ENCODE measurements around the gene ANKRD11. TPM values are rescaled to one million over a fixed set of nuclear protein-coding genes. Genes with fewer than 3 reads are reported as not detected.

Gene ANKRD11
- total and polyA plus RNA-seq, 2 donors (not counting 3 experiments of a cell fraction or from before 2014, with no cell fraction given): 55.8 to 191 TPM

DNA sequence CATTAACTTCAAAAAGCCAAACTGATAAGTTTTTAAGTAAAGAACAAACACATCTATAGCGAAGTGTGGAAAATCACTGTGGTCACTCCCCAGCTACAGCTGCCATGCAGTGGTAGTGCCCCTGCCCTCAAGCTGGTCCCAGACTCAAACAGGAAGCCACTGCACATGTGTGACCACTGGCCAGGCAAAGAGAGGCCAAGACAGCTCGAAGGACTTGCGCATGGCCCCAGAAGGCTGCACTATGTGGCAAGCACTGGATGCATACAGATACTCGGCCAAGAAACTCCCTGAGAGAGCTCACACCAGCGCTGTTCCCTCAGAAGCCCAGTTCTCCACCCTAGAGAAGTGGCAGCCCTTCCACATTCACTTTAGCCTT, 82.4 kb downstream of the ANKRD11 start:
- no peaks in the 10 kb centered on the region for H3K9me3 ChIP-seq (replicated peaks; ENCODE audit: control insufficient read depth, insufficient read depth, low read length)
- H3K36me3 ChIP-seq (ENCODE audit: control insufficient read depth in 2 of 2, extremely low read depth in 1 of 2, insufficient read depth in 2 of 2, low read length in 2 of 2): no peaks in the 10 kb centered on the region
- POLR2A ChIA-PET: interaction anchor here (0.7 kb wide), 1 partner anchor 14 kb away, joined by 3 read pairs; no protein-coding TSS in a partner anchor
- TF ChIP-seq POLR2AphosphoS5 (IDR thresholded peaks at IDR 0.05; ENCODE audit: insufficient read depth, low read depth, low read length) (no peak), POLR2A (IDR thresholded peaks at IDR 0.05; ENCODE audit: low read depth, low read length) (no peak), MYC (IDR thresholded peaks at IDR 0.05; ENCODE audit: low read depth, low read length) (no peak), JUN (IDR thresholded peaks at IDR 0.05; ENCODE audit: borderline replicate concordance, insufficient read depth, insufficient read length, low read depth) (no peak), GATA2 (IDR thresholded peaks at IDR 0.05; ENCODE audit: insufficient read depth, insufficient read length, low read depth, low read length) (no peak), EZH2 (IDR thresholded peaks at IDR 0.05; ENCODE audit: borderline replicate concordance, low read depth, low read length, severe bottlenecking) (no peak), FOS (IDR thresholded peaks at IDR 0.05; ENCODE audit: borderline replicate concordance, insufficient read depth, low read length) (no peak)
- TF ChIP-seq, protein P1, sequence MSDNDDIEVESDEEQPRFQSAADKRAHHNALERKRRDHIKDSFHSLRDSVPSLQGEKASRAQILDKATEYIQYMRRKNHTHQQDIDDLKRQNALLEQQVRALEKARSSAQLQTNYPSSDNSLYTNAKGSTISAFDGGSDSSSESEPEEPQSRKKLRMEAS (IDR thresholded peaks at IDR 0.05; ENCODE audit: insufficient read depth, insufficient read length): no peak
- TF ChIP-seq, protein P2, sequence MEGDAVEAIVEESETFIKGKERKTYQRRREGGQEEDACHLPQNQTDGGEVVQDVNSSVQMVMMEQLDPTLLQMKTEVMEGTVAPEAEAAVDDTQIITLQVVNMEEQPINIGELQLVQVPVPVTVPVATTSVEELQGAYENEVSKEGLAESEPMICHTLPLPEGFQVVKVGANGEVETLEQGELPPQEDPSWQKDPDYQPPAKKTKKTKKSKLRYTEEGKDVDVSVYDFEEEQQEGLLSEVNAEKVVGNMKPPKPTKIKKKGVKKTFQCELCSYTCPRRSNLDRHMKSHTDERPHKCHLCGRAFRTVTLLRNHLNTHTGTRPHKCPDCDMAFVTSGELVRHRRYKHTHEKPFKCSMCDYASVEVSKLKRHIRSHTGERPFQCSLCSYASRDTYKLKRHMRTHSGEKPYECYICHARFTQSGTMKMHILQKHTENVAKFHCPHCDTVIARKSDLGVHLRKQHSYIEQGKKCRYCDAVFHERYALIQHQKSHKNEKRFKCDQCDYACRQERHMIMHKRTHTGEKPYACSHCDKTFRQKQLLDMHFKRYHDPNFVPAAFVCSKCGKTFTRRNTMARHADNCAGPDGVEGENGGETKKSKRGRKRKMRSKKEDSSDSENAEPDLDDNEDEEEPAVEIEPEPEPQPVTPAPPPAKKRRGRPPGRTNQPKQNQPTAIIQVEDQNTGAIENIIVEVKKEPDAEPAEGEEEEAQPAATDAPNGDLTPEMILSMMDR (IDR thresholded peaks at IDR 0.05; ENCODE audit: extremely low read depth in 1 of 2, insufficient read depth in 1 of 2, low read depth in 1 of 2, low read length in 2 of 2): no peak
- H3K27me3 ChIP-seq (ENCODE audit: control insufficient read depth in 2 of 2, insufficient read depth in 2 of 2, low read length in 2 of 2): no peaks in the 10 kb centered on the region
- no peaks in the 10 kb centered on the region for H3K9me1 ChIP-seq (replicated peaks; ENCODE audit: control insufficient read depth, extremely low read depth, insufficient read depth, low read length)
- peaks cover 11% of the 10 kb centered on the region for H4K20me1 ChIP-seq (replicated peaks; ENCODE audit: control insufficient read depth, extremely low read depth, insufficient read depth, low read length)
- no peak overlapping the region for H3K27ac ChIP-seq (ENCODE audit: insufficient read depth, low read depth, low read length)
- H3K4me1 ChIP-seq (ENCODE audit: control insufficient read depth, extremely low read depth, insufficient read depth, low read length): peaks cover 45% of the 10 kb centered on the region
- BruUV-seq (replicated peaks): no TSS peak
- CTCF ChIA-PET: interaction anchor here (1.1 to 1.6 kb wide), 3 partner anchors 13 to 65 kb away, joined by 3 to 4 read pairs (median 3); no protein-coding TSS in a partner anchor
- intact Hi-C loops (cut with micrococcal nuclease) (no loop called here), dilution Hi-C loops (cut with MboI; ENCODE audit: extremely low pct_ligation_motif_present, low sequenced_read_pairs) (no loop called here)
- H3K4me2 ChIP-seq (ENCODE audit: insufficient read depth, low read length): no peak overlapping the region
- no peak overlapping the region for H3K4me3 ChIP-seq (replicated peaks in 1 of 3; ENCODE audit: insufficient read depth in 1 of 3, low read depth in 1 of 3, low read length in 3 of 3)
- no peak for FAIRE-seq
- peaks cover 97% of the 10 kb centered on the region for H3K79me2 ChIP-seq (ENCODE audit: control insufficient read depth, insufficient read depth, low read length)
- DNase-seq (ENCODE audit: low read depth, low spot score): peak; percentile 16
- no peak overlapping the region for H3K9ac ChIP-seq (replicated peaks; ENCODE audit: extremely low read depth, insufficient read depth, low read length)
- H2AFZ ChIP-seq (ENCODE audit: low read depth, low read length): no peak overlapping the region
